ENCODE data around the gene RNF10.

Gene RNF10

GRCh38 chr12:120540445-120540844 lies 6.3 kb downstream of the RNF10 start:
- in situ Hi-C loops (cut with HindIII; ENCODE audit: low pct_ligation_motif_present, low sequenced_read_pairs): no loop called here
- DNase-seq: no peak
- no peak overlapping the region for H3K27ac ChIP-seq

DNA sequence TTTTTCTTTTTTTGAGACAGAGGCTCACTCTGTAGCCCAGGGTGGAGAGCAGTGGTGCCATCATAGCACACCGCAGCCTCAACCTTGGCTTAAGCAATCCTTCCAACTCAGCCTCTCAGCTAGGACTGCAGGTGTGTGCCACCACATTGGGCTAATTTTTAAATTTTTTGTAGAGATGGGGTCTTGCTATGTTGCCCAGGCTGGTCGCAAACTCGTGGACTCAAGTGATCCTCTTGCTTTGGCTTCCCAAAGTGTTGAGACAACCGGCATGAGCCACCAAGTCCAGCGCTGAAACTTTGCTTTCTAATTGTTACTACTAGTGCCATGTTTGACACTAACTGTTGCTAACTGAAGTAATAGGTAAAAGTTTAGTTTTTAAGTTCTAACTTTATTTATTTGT lies 8.0 kb downstream of the RNF10 start:
- peaks cover 7% of the 10 kb centered on the region for H3K36me3 ChIP-seq (replicated peaks)
- no peak for TF ChIP-seq CTCF (IDR thresholded peaks at IDR 0.05; ENCODE audit: low read depth, low read length, missing control alignments)
- DNase-seq: no peak
- H3K27me3 ChIP-seq (replicated peaks): no peaks in the 10 kb centered on the region
- H3K27ac ChIP-seq: no peak overlapping the region
- in situ Hi-C loops (cut with HindIII; ENCODE audit: low pct_ligation_motif_present, low sequenced_read_pairs): no loop called here
- H3K4me3 ChIP-seq (ENCODE audit: low read depth, low read length): no peak overlapping the region

More at GRCh38 chr12:120540445-120540844, 6.3 kb downstream of the RNF10 start:
- Histone ChIP-seq H3K36me3 (replicated peaks) (no peaks in the 10 kb centered on the region), H3K4me3 (ENCODE audit: low read depth, low read length) (no peak overlapping the region), H3K27me3 (replicated peaks) (no peaks in the 10 kb centered on the region)
- TF ChIP-seq CTCF (IDR thresholded peaks at IDR 0.05; ENCODE audit: low read depth, low read length, missing control alignments): no peak

GRCh38 chr12:120544691-120545090 lies 10.5 kb downstream of the RNF10 start:
- DNase-seq: no peak
- Histone ChIP-seq H3K4me3 (ENCODE audit: low read depth, low read length) (no peak overlapping the region), H3K27ac (no peak overlapping the region), H3K36me3 (replicated peaks) (peaks cover 25% of the 10 kb centered on the region), H3K27me3 (replicated peaks) (no peaks in the 10 kb centered on the region)
- in situ Hi-C loops (cut with HindIII; ENCODE audit: low pct_ligation_motif_present, low sequenced_read_pairs): no loop called here
- TF ChIP-seq CTCF (IDR thresholded peaks at IDR 0.05; ENCODE audit: low read depth, low read length, missing control alignments): no peak

DNA sequence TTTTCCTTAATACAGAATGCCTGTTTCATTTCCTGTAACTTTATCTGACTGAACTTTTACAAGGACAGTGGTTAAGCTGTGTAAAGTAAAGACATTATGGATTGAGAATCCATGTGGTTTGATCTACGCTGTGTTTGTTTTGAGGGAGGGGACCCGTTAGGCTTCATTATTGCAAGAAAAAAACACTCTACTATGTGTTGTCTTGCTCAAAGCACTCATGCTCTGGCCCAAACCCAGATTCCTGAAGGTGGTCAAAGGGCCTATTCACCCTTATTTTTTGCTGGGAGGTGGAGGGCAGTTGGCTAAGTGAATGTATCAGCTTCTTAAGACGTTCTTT lies 11.9 kb downstream of the RNF10 start:
- TF ChIP-seq CTCF (IDR thresholded peaks at IDR 0.05; ENCODE audit: low read depth, low read length, missing control alignments): no peak
- H3K27ac ChIP-seq: no peak overlapping the region
- H3K36me3 ChIP-seq (replicated peaks): peaks cover 25% of the 10 kb centered on the region
- in situ Hi-C loops (cut with HindIII; ENCODE audit: low pct_ligation_motif_present, low sequenced_read_pairs): no loop called here
- DNase-seq: no peak
- no peak overlapping the region for H3K4me3 ChIP-seq (ENCODE audit: low read depth, low read length)
- H3K27me3 ChIP-seq (replicated peaks): no peaks in the 10 kb centered on the region

DNA sequence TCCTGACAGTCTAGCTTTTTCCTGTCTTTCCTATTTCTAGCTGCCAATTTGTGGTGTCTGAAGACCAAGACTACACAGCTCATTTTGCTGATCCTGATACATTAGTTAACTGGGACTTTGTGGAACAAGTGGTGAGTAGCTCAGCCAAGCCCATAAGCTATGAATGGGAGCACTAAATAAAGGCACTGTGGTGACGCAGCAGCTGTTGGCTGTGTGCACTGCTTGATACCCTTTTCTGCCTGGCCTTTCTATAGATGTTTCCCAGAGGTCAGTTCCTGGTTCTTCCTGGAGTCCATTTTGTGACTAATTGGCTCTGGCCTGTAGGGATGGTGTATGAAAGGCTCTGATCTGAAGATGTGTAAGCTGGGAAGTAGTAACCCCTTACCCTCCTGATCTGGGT lies 20.5 kb downstream of the RNF10 start:
- TF ChIP-seq CTCF (IDR thresholded peaks at IDR 0.05; ENCODE audit: low read depth, low read length, missing control alignments): no peak
- in situ Hi-C loops (cut with HindIII; ENCODE audit: low pct_ligation_motif_present, low sequenced_read_pairs): no loop called here
- DNase-seq: no peak
- no peak overlapping the region for H3K27ac ChIP-seq
- H3K27me3 ChIP-seq (replicated peaks): no peaks in the 10 kb centered on the region
- peaks cover 39% of the 10 kb centered on the region for H3K36me3 ChIP-seq (replicated peaks)
- H3K4me3 ChIP-seq (ENCODE audit: low read depth, low read length): no peak overlapping the region

- H3K36me3 ChIP-seq (replicated peaks): peaks cover 61% of the 10 kb centered on the region
- in situ Hi-C loops (cut with HindIII; ENCODE audit: low pct_ligation_motif_present, low sequenced_read_pairs): no loop called here
- DNase-seq: no peak
- no peaks in the 10 kb centered on the region for H3K27me3 ChIP-seq (replicated peaks)
- H3K27ac ChIP-seq: no peak overlapping the region
- no peak overlapping the region for H3K4me3 ChIP-seq (ENCODE audit: low read depth, low read length)
- TF ChIP-seq CTCF (IDR thresholded peaks at IDR 0.05; ENCODE audit: low read depth, low read length, missing control alignments): no peak
Observed at GRCh38 chr12:120557589-120557988, 23.4 kb downstream of the RNF10 start.

All from brain microvascular endothelial cell (primary cell).